HG02678 (cell line): ENCODE measurements around the gene MIX23.

Source experiments
- ATAC-seq: cut with Tn5 transposase; IDR thresholded peaks from one replicate; pipeline ENCODE4 v1.9.1; 2021; ENCODE audit warnings: mild to moderate bottlenecking, moderate library complexity; ENCODE audit not compliant: unreplicated experiment

MIX23 gene

GRCh38 chr3:122353215-122353614, 29.8 kb downstream of the MIX23 start:
- ATAC-seq: no peak

GRCh38 chr3:122351612-122352011, 31.4 kb downstream of the MIX23 start:
- no peak for ATAC-seq

GRCh38 chr3:122350814-122351418, 32.1 kb downstream of the MIX23 start:
- no peak for ATAC-seq

DNA sequence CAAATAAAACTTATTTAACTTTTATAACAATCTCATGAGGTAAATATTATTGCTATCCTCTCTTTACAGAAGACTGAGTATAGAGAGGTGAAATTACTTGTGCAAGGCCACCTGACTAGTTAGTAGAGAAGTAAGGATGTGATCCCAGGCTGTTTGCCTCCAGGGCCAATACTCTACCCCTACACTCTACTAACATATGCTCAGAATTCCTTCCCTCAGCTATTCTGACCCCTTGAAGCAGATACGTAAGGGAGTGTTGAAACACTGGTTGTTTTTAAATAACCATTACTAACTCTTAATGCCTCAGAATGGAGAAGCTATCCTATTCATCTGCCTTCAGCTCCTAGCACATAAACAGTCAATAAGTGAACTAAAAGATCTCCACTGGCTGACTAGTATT, 33.9 kb downstream of the MIX23 start:
- no peak for ATAC-seq

DNA sequence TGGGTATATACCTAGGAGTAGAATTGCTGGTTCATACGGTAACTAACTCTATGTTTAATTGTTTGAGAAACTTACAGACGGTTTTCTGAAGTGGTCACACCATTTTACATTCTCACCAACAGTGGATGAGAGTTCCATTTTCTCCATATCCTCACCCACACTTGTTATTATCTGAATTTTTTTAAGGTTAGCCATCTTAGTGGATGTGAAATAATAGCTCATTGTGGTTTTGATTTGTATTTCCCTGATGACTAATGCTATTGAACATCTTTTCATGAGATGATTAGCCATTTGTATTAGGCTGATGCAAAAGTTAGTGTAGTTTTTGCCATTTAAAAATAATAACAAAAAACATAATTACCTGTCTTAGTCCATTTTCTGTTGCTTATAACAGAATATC, 39.4 kb downstream of the MIX23 start:
- ATAC-seq: no peak

DNA sequence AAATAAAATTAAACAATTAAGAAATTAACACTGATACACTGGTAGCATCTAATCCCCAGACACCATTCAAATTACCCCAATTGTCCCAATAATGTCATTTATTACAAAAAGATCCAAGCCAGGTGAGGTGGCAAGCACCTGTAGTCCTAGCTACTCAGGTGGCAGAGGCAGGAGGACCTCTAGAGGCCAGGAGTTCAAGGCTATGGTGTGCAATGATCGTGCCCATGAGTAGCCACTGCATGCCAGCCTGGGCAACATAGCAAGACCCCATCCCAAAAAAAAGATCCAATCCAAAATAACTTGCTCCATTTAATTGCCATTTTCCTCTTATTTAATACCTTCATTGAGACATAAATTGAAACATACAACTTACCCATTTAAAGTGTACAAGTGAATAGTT, 40.2 kb downstream of the MIX23 start:
- ATAC-seq: no peak

GRCh38 chr3:122332551-122332950, 50.5 kb downstream of the MIX23 start:
- no peak for ATAC-seq

DNA sequence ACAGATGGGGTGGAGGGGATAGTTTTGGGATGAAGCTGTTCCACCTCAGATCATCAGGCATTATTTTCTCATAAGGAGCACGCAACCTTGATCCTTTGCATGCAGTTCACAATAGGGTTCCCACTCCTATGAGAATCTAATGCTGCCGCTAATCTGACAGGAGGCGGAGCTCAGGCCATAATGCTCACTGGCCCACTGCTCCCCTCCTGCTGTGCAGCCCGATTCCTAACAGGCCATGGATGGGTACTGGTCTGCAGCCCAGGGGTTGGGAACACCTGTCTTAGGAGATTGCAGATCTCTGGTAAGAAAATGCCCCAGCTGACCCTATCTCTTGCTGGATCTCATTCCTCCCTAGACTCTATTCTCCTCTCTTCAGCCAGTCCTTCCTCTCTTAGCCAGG, 51.1 kb downstream of the MIX23 start:
- no peak for ATAC-seq

DNA sequence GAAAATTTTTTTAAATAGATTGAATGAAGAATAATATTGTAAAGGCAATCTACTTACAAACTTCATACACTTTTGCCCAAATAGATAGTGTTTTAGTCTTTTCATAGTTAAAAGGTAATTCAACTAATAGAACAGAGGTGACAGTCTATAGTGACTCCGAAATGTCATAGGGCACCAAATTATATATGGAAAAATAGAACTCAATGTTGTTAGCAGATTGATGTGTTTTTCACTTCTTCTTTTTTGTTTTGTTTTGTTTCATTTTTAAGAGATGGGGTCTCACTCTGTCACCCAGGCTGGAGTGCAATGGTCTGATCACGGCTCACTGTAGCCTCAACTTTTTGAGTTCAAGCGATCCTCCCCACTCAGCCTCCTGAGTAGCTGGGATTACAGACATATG, 57.3 kb downstream of the MIX23 start:
- ATAC-seq: no peak

DNA sequence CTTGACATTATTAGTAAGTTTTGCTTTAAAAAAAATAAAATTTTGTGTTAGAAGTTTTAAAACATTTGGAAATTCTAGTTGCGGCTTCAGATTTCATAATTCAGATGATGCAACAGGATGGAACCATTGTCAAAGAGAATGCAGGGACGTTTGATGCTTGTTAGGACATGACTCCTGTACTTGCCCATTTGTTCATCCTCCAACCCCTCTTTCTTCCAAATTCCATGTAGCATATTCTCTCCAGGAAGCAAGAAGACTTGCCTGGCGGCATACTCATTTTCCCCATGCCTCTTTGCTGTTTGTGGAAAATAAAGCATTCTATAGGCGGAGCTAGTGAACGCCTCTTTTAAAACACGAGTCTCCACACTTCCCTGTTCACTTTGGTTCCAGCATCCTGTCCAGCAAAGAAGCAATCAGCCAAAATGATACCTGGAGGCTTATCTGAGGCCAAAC, 58.1 kb downstream of the MIX23 start, which contains the start of gene CSTA:
Gene CSTA (plus strand): TSS at position 378 of the 453 bp plus-strand sequence. CDS start 45 bp downstream, at position 423.
- no peak for ATAC-seq

DNA sequence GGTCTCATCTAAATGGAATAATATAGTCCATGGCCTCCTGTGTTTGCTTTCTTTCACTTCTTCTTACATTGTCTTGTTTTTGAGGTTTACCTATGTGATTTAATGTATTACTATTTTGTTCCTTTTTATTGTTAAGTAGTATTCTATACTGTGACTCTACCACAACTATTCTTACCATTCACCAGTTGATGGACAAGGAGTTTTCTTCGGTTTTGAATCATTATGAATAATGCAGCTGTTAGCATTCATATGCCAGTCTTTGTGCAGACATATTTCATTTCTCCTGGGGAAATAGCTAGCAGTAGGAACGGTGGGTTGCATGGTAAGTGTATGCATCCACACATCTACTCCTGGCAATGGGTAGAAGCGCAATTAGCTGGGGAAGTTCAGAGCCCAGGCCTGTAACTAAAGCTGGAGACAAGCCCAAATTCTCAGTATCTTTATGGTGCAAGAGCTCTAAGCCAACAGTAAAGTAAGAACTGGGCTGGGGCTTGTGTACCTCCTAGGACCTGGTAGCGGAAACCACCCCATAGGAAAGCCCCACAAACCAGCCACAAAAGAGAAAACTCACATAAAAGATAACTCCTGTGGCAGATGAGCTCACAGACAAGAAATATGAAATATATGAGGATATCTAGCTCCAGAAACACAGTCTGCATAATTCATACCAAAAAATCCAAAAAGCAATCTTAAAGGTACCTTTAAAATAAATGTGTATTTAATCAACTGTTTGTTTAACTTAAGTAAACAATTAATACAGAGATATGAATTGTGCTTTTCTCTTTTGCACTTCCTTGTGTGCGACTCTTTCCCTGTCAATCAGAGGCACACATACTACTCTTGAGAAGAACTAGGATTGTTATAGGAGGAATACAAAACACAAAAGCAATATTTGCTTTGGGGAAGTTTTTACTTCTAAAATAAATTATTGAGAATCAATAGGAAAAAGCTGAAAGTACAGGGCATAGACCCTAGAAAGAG, 60.6 kb downstream of the MIX23 start:
- peak; percentile 66 for ATAC-seq

DNA sequence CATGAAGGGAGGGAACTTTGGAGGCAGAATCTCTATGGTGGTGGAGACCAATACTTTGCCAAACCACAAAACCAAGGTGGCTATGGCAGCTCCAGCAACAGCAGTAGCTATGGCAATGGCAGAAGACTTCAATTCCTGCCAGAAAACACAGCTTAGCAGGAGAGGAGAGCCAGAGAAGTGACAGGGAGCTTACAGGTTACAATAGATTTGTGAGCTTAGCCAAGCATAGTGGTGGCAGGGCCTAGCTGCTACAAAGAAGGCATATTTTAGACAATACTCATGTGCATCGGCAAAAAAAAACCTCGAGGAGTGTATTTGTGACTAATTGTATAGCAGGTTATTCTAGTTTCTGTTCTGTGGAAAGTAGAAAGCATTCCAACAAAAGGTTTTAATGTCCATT, 64.4 kb downstream of the MIX23 start:
- ATAC-seq: no peak

DNA sequence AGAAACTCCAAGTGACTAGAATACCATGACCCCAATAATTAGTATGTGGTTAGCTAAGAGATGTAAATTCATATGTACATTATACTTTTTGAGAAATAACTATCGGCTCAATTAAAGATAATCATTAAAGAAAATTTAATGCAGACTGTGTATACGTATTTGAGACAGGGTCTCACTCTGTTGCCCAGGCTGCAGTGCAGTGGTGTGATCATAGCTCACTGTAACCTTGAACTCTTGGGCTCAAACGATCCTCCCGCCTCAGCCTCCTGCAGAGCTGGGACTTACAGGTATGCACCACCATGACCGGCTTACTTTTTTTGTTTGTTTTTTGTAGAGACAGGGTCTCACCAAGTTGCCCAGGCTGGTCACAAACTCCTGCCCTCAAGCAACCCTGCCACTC, 66.7 kb downstream of the MIX23 start:
- no peak for ATAC-seq

GRCh38 chr3:122315619-122316018, 67.4 kb downstream of the MIX23 start:
- no peak for ATAC-seq

GRCh38 chr3:122314228-122314876, 68.7 kb downstream of the MIX23 start:
- ATAC-seq: no peak

DNA sequence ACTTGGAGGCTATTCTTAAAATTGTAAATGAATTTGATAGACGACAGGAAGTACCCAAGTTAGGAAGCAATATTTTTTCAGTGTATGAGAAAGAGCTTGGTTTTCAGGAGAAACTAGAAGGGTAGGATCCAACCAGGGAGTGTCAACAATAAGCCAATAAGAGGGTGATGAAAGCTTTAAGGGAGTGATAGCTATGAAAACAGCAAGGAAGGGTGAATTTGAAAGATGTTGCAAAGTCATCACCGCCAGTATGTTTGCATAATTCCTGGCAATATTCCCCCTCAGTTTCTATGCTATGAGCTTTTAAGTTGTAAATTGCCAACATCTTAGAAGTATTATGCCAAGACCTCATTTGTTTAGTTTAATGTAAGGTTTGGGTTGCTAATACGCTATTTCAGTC, 69.8 kb downstream of the MIX23 start:
- ATAC-seq: no peak

DNA sequence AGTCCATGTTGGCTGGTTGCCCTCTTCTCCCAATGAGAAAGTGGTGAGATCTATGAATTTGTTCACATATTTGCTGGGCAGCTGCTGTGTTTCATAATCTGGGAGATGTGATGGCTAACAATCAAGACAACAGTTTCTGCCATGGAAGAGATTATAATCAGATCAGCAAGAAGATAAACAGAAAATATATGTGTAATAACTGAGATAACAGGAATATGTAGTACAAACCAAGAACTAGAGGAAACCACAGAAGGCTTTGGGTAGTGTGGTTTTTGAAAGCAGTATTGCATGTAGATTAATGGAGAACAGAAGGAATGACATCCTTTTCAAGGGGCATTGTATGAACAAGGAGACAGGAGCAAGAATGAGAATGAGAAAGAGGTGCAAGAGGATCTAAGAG, 70.2 kb downstream of the MIX23 start:
- no peak for ATAC-seq

DNA sequence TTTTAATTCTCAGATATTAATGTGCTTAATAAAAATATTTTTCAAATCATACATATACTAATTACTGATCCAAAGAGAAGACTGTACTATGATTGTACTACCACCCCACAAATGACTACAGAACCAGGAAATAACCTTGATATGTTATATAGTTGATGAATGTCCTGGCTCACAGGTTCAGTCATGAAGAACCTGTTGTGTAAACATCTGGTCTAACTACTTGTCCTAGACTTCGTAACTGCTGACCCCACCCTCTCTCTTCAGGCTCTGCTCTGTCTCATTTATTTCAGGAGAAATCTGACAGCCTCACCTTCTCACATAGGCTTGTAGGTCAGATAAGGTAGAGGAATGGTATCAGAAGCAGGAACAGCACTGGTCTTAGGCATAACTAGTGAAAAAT, 72.7 kb downstream of the MIX23 start:
- ATAC-seq: no peak
